Measurements from ENCODE around the gene ADAMTSL3.

The ADAMTSL3 gene

GRCh38 chr15:83655237-83655616 lies 1.3 kb downstream of the ADAMTSL3 start:
- DNase-seq: no peak

- no peak for DNase-seq
These were observed 2.3 kb downstream of the ADAMTSL3 start for GRCh38 chr15:83656192-83656591.

- DNase-seq: no peak
These were observed 3.1 kb downstream of the ADAMTSL3 start for GRCh38 chr15:83656943-83657528.

- DNase-seq: no peak
These were observed 3.6 kb downstream of the ADAMTSL3 start for GRCh38 chr15:83657549-83657948.

GRCh38 chr15:83658430-83659416 lies 4.8 kb downstream of the ADAMTSL3 start:
- DNase-seq: no peak

GRCh38 chr15:83659417-83659812 lies 5.5 kb downstream of the ADAMTSL3 start:
- DNase-seq: no peak

- DNase-seq: no peak
These were observed 11.6 kb downstream of the ADAMTSL3 start for GRCh38 chr15:83665480-83665879.

- DNase-seq: no peak
These were observed 16.8 kb downstream of the ADAMTSL3 start for GRCh38 chr15:83670672-83671229.

GRCh38 chr15:83671603-83672002 lies 17.7 kb downstream of the ADAMTSL3 start:
- no peak for DNase-seq

- no peak for DNase-seq
These were observed 19.5 kb downstream of the ADAMTSL3 start for GRCh38 chr15:83673385-83673784.

GRCh38 chr15:83682476-83683088 lies 28.7 kb downstream of the ADAMTSL3 start:
- DNase-seq: no peak

- no peak for DNase-seq
These were observed 32.0 kb downstream of the ADAMTSL3 start for GRCh38 chr15:83685916-83686332.

- no peak for DNase-seq
These were observed 34.3 kb downstream of the ADAMTSL3 start for GRCh38 chr15:83688201-83688600.

GRCh38 chr15:83690676-83691075 lies 36.8 kb downstream of the ADAMTSL3 start:
- no peak for DNase-seq

GRCh38 chr15:83692746-83693581 lies 39.0 kb downstream of the ADAMTSL3 start:
- DNase-seq: no peak

GRCh38 chr15:83694015-83694414 lies 40.1 kb downstream of the ADAMTSL3 start:
- no peak for DNase-seq

GRCh38 chr15:83694536-83694935 lies 40.6 kb downstream of the ADAMTSL3 start:
- DNase-seq: no peak

GRCh38 chr15:83695246-83695645 lies 41.3 kb downstream of the ADAMTSL3 start:
- DNase-seq: no peak

GRCh38 chr15:83695901-83696425 lies 42.0 kb downstream of the ADAMTSL3 start:
- DNase-seq: no peak

- DNase-seq: no peak
These were observed 43.8 kb downstream of the ADAMTSL3 start for GRCh38 chr15:83697716-83698115.

GRCh38 chr15:83698294-83698693 lies 44.4 kb downstream of the ADAMTSL3 start:
- no peak for DNase-seq

- DNase-seq: no peak
These were observed 45.1 kb downstream of the ADAMTSL3 start for GRCh38 chr15:83699028-83699427.

Measured in NCI-H1092 treated with DMSO at 0.1 percent for 48 hours (cell line).